Testis (tissue), 2 donors: ENCODE data around the gene OR6B2.

Source experiments
- POLR2A ChIP-seq: fragments of 450-650 bp; IDR thresholded peaks from one replicate; pipeline ENCODE4 v1.6.1; 2017; ENCODE audit warnings: antibody characterized with exemption, mild to moderate bottlenecking, moderate library complexity
- TF ChIP-seq, protein P1 (sequence below), 3 experiments: fragments of 450-650 bp in 2 of 3; fragments of 200-600 bp in 1 of 3; sonication (generic) in 1 of 3; IDR thresholded peaks; one replicate each; pipeline ENCODE4 v1.5.1; 2016 to 2019; ENCODE audit warnings: antibody characterized with exemption in 3 of 3, mild to moderate bottlenecking in 2 of 3, moderate library complexity in 1 of 3

GRCh38 chr2:240037358-240037757 is 7.1 kb upstream of the OR6B2 start:
- no peak for TF ChIP-seq POLR2A
- TF ChIP-seq, protein P1, sequence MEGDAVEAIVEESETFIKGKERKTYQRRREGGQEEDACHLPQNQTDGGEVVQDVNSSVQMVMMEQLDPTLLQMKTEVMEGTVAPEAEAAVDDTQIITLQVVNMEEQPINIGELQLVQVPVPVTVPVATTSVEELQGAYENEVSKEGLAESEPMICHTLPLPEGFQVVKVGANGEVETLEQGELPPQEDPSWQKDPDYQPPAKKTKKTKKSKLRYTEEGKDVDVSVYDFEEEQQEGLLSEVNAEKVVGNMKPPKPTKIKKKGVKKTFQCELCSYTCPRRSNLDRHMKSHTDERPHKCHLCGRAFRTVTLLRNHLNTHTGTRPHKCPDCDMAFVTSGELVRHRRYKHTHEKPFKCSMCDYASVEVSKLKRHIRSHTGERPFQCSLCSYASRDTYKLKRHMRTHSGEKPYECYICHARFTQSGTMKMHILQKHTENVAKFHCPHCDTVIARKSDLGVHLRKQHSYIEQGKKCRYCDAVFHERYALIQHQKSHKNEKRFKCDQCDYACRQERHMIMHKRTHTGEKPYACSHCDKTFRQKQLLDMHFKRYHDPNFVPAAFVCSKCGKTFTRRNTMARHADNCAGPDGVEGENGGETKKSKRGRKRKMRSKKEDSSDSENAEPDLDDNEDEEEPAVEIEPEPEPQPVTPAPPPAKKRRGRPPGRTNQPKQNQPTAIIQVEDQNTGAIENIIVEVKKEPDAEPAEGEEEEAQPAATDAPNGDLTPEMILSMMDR (IDR thresholded peaks at IDR 0.05), result no peak
